Smooth muscle cell (in vitro differentiated cells): ENCODE results near the gene ZBTB45. TPM values are rescaled to one million over a fixed set of nuclear protein-coding genes. Genes with fewer than 3 reads are reported as not detected.

Experiments used
- DNase-seq: peaks from one replicate; lab custom pipeline; 2025; ENCODE audit not compliant: unreplicated experiment; lab: John Stamatoyannopoulos, UW
- H2AFZ ChIP-seq: fragments of 200-600 bp; sonication (generic); 2 replicates; pipeline ENCODE4 v1.6.0; 2016; ENCODE audit warnings: antibody characterized with exemption, low read depth, mild to moderate bottlenecking
- H3F3A ChIP-seq: fragments of 200-600 bp; sonication (generic); 2 replicates; pipeline ENCODE4 v1.6.0; 2017; ENCODE audit warnings: antibody characterized with exemption, low read depth
- H3K27ac ChIP-seq: fragments of 200-600 bp; sonication (generic); 2 replicates; pipeline ENCODE4 v1.5.1; 2016; ENCODE audit warnings: low read depth, mild to moderate bottlenecking
- H3K27me3 ChIP-seq: fragments of 200-600 bp; sonication (generic); 2 replicates; pipeline ENCODE4 v1.6.1; 2016; ENCODE audit warnings: low read depth, mild to moderate bottlenecking
- H3K36me3 ChIP-seq: fragments of 200-600 bp; sonication (generic); 2 replicates; pipeline ENCODE4 v1.5.1; 2016; ENCODE audit warnings: low read depth
- H3K4me1 ChIP-seq: fragments of 200-600 bp; sonication (generic); 2 replicates; pipeline ENCODE4 v1.5.1; 2016; ENCODE audit warnings: low read depth
- H3K4me2 ChIP-seq: fragments of 200-600 bp; sonication (generic); 2 replicates; pipeline ENCODE4 v1.6.0; 2016; ENCODE audit warnings: mild to moderate bottlenecking
- H3K4me3 ChIP-seq: fragments of 200-600 bp; sonication (generic); 2 replicates; pipeline ENCODE4 v1.5.1; 2016; ENCODE audit warnings: mild to moderate bottlenecking
- H3K79me2 ChIP-seq: fragments of 200-600 bp; sonication (generic); 2 replicates; pipeline ENCODE4 v1.6.0; 2016; ENCODE audit warnings: low read depth, mild to moderate bottlenecking
- H3K9ac ChIP-seq: fragments of 200-600 bp; sonication (generic); 2 replicates; pipeline ENCODE4 v1.6.0; 2016; ENCODE audit warnings: low read depth
- H3K9me3 ChIP-seq: fragments of 200-600 bp; sonication (generic); replicated peaks from 2 replicates; pipeline ENCODE4 v1.5.1; 2016; ENCODE audit warnings: low read depth
- H4K20me1 ChIP-seq: fragments of 200-600 bp; sonication (generic); 2 replicates; pipeline ENCODE4 v1.6.0; 2016; ENCODE audit warnings: low read depth
- CTCF ChIP-seq: fragments of 200-600 bp; sonication (generic); IDR thresholded peaks from 2 replicates; pipeline ENCODE4 v1.5.1; 2017; ENCODE audit warnings: borderline replicate concordance, mild to moderate bottlenecking, antibody characterized with exemption; ENCODE audit not compliant: insufficient read depth, poor library complexity, severe bottlenecking
- WGBS: methylation state at CpG from one replicate; pipeline ENCODE4 v1.1.7; 2016; ENCODE audit warnings: low lambda C conversion rate; 5-methylcytosine and 5-hydroxymethylcytosine counted together
- polyA plus RNA-seq: library from polyadenylated mRNA; unstranded; fragments of >200 nt; fragmentation: Nextera tagmentation; extraction: Ambion mirVana; gene quantifications from 2 replicates; pipeline ENCODE4 v1.2.1, GENCODE V29; 2016
- total RNA-seq: library from RNA; depleted of rRNA; stranded (reverse); fragments of >200 nt; gene quantifications from 2 replicates; pipeline ENCODE4 v1.2.3, GENCODE V29; 2014

Gene ZBTB45
- total and polyA plus RNA-seq, 2 experiments from 2014 or later, result 8.7 to 23.7 TPM

- Histone ChIP-seq H3F3A (no peaks in the 10 kb centered on the region), H3K9me3 (no peaks in the 10 kb centered on the region), H3K27ac (no peak overlapping the region), H3K4me2 (no peak overlapping the region), H3K4me1 (no peaks in the 10 kb centered on the region), H2AFZ (no peak overlapping the region), H3K79me2 (peaks cover 12% of the 10 kb centered on the region), H3K9ac (no peak overlapping the region), H3K4me3 (no peak overlapping the region), H3K27me3 (no peaks in the 10 kb centered on the region), H3K36me3 (no peaks in the 10 kb centered on the region), H4K20me1 (peaks cover 23% of the 10 kb centered on the region)
- DNase-seq, result no peak
- WGBS, result 96% methylated on average over 16 of the region's 17 CpGs
- TF ChIP-seq CTCF, result no peak
These were observed 50.2 kb downstream of the ZBTB45 start for GRCh38 chr19:58469241-58470013.

- Histone ChIP-seq H3K79me2 (peaks cover 12% of the 10 kb centered on the region), H3K4me1 (no peaks in the 10 kb centered on the region), H3K9ac (no peak overlapping the region), H3K4me3 (no peak overlapping the region), H3K4me2 (peak overlapping the region; percentile 64), H3K27ac (no peak overlapping the region), H2AFZ (no peak overlapping the region), H3K9me3 (no peaks in the 10 kb centered on the region), H4K20me1 (peaks cover 17% of the 10 kb centered on the region), H3F3A (no peaks in the 10 kb centered on the region), H3K36me3 (no peaks in the 10 kb centered on the region), H3K27me3 (no peaks in the 10 kb centered on the region)
- 82% methylated on average over 5 of the region's 5 CpGs for WGBS
- TF ChIP-seq CTCF, result no peak
- no peak for DNase-seq
These were observed 51.3 kb downstream of the ZBTB45 start for GRCh38 chr19:58468216-58468839.

- peak within 1 kb of the TSS; percentile 88 for H3K9ac ChIP-seq
- no peaks in the 10 kb centered on the region for H3K36me3 ChIP-seq
- H3K27ac ChIP-seq, result peak within 1 kb of the TSS; percentile 90
- H4K20me1 ChIP-seq, result peaks cover 17% of the 10 kb centered on the region
- H2AFZ ChIP-seq, result peak within 1 kb of the TSS; percentile 87
- peaks cover 12% of the 10 kb centered on the region for H3K79me2 ChIP-seq
- 1% methylated on average over 83 of the region's 92 CpGs for WGBS
- H3F3A ChIP-seq, result no peaks in the 10 kb centered on the region
- peak within 1 kb of the TSS; percentile 93 for H3K4me2 ChIP-seq
- TF ChIP-seq CTCF, result no peak
- no peaks in the 10 kb centered on the region for H3K27me3 ChIP-seq
- no peaks in the 10 kb centered on the region for H3K4me1 ChIP-seq
- no peaks in the 10 kb centered on the region for H3K9me3 ChIP-seq
- peak within 1 kb of the TSS; percentile 87 for H3K4me3 ChIP-seq
- DNase-seq, result peak; percentile 88
These were observed 52.6 kb downstream of the ZBTB45 start, which contains the start of gene ZNF324 for GRCh38 chr19:58466760-58467589. ZNF324 (plus strand) TSS chr19:58467080; CDS start chr19:58469186, 2,106 bp downstream.
